Subcutaneous adipose tissue (tissue), 4 donors: ENCODE measurements around the gene SSU72. TPM values are rescaled to one million over a fixed set of nuclear protein-coding genes. Genes with fewer than 3 reads are reported as not detected.

Experiments used
- CTCF ChIP-seq: fragments of 450-650 bp; IDR thresholded peaks from one replicate; pipeline ENCODE4 v1.5.1; 2016; ENCODE audit warnings: low read depth, mild to moderate bottlenecking, control low read depth, antibody characterized with exemption, moderate library complexity
- total RNA-seq, 4 donors: library from RNA; depleted of rRNA; stranded (reverse); fragments of >200 nt; gene quantifications; one replicate each; pipeline ENCODE4 v1.1.0, GENCODE V29; 2016

The SSU72 gene
- total RNA-seq, 4 donors from 2014 or later, result 76.0 to 138 (median 110) TPM

DNA sequence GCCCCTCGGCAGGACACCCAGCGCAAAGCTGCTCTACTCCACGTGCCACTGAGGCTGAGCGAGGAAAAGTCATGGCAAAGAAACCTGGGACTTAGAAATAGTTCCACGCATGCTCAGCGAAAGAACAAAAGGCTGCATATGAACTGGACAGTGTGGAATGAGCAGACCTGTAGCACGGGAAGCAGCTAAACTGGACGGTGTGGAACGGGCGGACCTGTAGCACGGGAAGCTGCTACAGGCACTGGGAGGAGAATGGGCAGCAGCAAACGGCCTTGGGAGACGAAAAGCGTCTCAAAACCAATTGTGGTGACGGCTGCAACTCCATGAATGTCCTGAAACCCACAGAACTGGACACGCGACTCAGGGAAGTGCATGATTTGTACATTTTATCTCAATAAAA, 15.6 kb downstream of the SSU72 start:
- no peak for TF ChIP-seq CTCF

DNA sequence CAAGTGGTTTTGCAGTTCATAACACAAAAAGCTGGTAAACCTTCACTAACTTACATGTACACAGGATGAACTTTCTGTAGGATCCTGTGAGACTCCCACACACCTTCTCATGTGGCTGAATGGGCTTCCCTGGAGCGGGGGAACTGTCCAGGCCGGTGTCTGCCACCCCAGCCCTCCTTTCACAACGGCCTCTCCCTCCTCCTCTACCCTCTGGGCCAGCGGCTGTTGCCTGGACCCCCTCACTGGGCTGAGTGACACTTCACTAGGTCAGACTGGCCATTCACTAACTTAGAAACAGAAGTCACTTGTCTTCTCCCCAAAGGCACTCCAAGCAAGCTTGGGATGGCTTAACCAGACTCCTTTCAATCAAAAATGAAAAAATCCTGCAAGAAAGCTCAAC, 16.1 kb downstream of the SSU72 start:
- TF ChIP-seq CTCF, result no peak

DNA sequence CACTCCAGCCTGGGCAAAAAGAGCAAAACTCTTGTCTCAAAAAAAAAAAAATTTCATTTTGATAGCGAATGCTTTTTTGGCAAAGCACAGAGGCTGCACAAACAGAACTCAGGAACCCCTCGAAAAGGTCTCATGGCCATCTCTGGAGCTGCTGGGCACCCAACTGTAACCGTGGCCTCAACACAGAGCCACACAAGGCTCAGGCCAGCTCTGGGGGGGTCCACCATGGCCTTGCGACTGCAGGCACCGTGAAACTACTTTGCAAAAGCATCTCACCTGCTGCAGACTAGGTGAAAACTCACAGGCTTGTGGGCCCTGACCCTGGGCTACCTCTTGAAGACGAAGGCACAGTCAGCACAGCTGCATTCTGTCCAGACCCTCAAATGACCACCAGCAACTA, 18.2 kb downstream of the SSU72 start:
- no peak for TF ChIP-seq CTCF

- no peak for TF ChIP-seq CTCF
These were observed 19.4 kb downstream of the SSU72 start for GRCh38 chr1:1554926-1555915.

GRCh38 chr1:1554550-1554925, 20.1 kb downstream of the SSU72 start:
- TF ChIP-seq CTCF, result no peak

GRCh38 chr1:1553821-1554494, 20.7 kb downstream of the SSU72 start:
- TF ChIP-seq CTCF, result no peak

DNA sequence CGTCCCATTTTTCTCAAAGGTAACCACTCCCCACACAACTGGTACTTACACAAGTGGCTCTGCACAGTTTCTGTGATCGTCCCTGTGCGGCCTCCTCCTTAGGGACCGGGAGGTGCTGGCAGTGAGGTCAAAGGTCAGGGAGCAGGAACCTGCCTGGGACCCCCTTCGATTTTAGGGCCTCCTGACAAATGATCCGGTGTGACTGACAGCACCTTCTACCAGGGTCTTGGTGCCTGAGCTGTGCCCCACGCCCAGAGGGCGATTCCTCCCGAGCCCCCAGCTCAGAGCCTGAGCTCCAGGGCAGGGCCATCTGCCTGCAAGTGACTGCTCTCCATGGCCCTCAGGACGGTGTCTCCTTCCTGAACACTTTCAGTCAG, 22.4 kb downstream of the SSU72 start:
- TF ChIP-seq CTCF, result no peak
